SK-N-SH (cell line): ENCODE results near the gene KIR3DL3. TPM values are rescaled to one million over a fixed set of nuclear protein-coding genes. Genes with fewer than 3 reads are reported as not detected.
"Not testable (repeated sequence)": the region's sequence is repeated elsewhere in the genome, so short reads cannot be mapped to it uniquely, and the experiment has no call there.

Experiments
- CTCF ChIA-PET: fragments of 300-600, 350-600 bp; formaldehyde crosslinking; extraction: SDS; loops from one replicate; lab custom pipeline; 2021; lab: Yijun Ruan, JAX
- POLR2A ChIA-PET: fragments of 350-600 bp; sonication (Branson Sonifier 250); formaldehyde crosslinking; extraction: SDS; loops from one replicate; lab custom pipeline; 2020; ENCODE audit warnings: antibody characterized with exemption, inconsistent platforms; lab: Yijun Ruan, JAX
- DNase-seq: peaks from one replicate; pipeline ENCODE4 v3.0.0; 2012
- H2AFZ ChIP-seq: fragments of 200-600 bp; sonication (generic); 2 replicates; pipeline ENCODE4 v1.8.1; 2016; ENCODE audit warnings: antibody characterized with exemption, mild to moderate bottlenecking, low read depth
- H3F3A ChIP-seq: fragments of 200-600 bp; sonication (generic); replicated peaks from 2 replicates; pipeline ENCODE3; 2016; ENCODE audit warnings: antibody characterized with exemption, mild to moderate bottlenecking; ENCODE audit not compliant: insufficient read depth
- H3K27ac ChIP-seq, 2 experiments: fragments of 200-500 bp in 1 of 2; fragments of 200-600 bp in 1 of 2; sonication (Bioruptor generic) in 1 of 2; sonication (generic), shearing (Covaris generic) in 1 of 2; 2 replicates each; pipeline versions ENCODE4 v1.5.1 to v1.6.1; 2014 to 2016; ENCODE audit warnings: low read depth in 2 of 2, inconsistent platforms in 1 of 2, low read length in 1 of 2, mild to moderate bottlenecking in 1 of 2, mixed read lengths in 1 of 2
- H3K27me3 ChIP-seq: fragments of 200-600 bp; sonication (generic), shearing (Covaris generic); 2 replicates; pipeline ENCODE4 v1.6.1; 2016; ENCODE audit warnings: mixed run types; ENCODE audit not compliant: insufficient read depth
- H3K36me3 ChIP-seq, 2 experiments: fragments of 200-500 bp in 1 of 2; fragments of 200-600 bp in 1 of 2; sonication (Bioruptor generic) in 1 of 2; sonication (generic) in 1 of 2; replicated peaks in 1 of 2; 2 replicates each; pipeline versions ENCODE3 to v1.5.1; 2014 to 2016; ENCODE audit warnings: low read length in 1 of 2, mild to moderate bottlenecking in 1 of 2; ENCODE audit not compliant: insufficient read depth in 2 of 2, control insufficient read depth in 1 of 2
- H3K4me1 ChIP-seq, 2 experiments: fragments of 200-500 bp in 1 of 2; fragments of 200-600 bp in 1 of 2; sonication (Bioruptor generic) in 1 of 2; sonication (generic), shearing (Covaris generic) in 1 of 2; 2 replicates each; pipeline versions ENCODE4 v1.5.1 to v1.6.1; 2014 to 2016; ENCODE audit warnings: low read depth in 1 of 2, low read length in 1 of 2, mixed run types in 1 of 2; ENCODE audit not compliant: insufficient read depth in 2 of 2, control insufficient read depth in 1 of 2
- H3K4me2 ChIP-seq: fragments of 200-600 bp; sonication (generic), shearing (Covaris generic); 2 replicates; pipeline ENCODE4 v1.6.1; 2017; ENCODE audit warnings: mixed run types
- H3K4me3 ChIP-seq, 2 experiments: fragments of 200-500 bp in 1 of 2; fragments of 200-600 bp in 1 of 2; sonication (Bioruptor generic) in 1 of 2; sonication (generic), shearing (Covaris generic) in 1 of 2; 2 replicates each; pipeline versions ENCODE4 v1.5.1 to v1.8.1; 2014 to 2016; ENCODE audit warnings: low read depth in 2 of 2, inconsistent platforms in 1 of 2, low read length in 1 of 2, mild to moderate bottlenecking in 1 of 2, mixed read lengths in 1 of 2, moderate library complexity in 1 of 2
- H3K79me2 ChIP-seq: fragments of 200-600 bp; sonication (generic); 2 replicates; pipeline ENCODE4 v1.8.1; 2017; ENCODE audit warnings: mild to moderate bottlenecking; ENCODE audit not compliant: insufficient read depth
- H3K9ac ChIP-seq: fragments of 200-600 bp; sonication (generic); 2 replicates; pipeline ENCODE4 v1.6.1; 2017; ENCODE audit warnings: mixed run types
- H3K9me2 ChIP-seq: fragments of 200-600 bp; sonication (generic); 2 replicates; pipeline ENCODE4 v1.6.1; 2017; ENCODE audit warnings: mixed run types
- H3K9me3 ChIP-seq: fragments of 200-600 bp; sonication (generic); 2 replicates; pipeline ENCODE4 v1.6.1; 2017; ENCODE audit warnings: mixed run types, mild to moderate bottlenecking, moderate library complexity
- H4K20me1 ChIP-seq: fragments of 200-600 bp; sonication (generic); 2 replicates; pipeline ENCODE4 v1.6.1; 2017; ENCODE audit warnings: mild to moderate bottlenecking, mixed run types; ENCODE audit not compliant: insufficient read depth
- whole genome bisulfite sequencing: methylation state at CpG from one replicate; pipeline ENCODE4 v1.1.6; 2017; ENCODE audit warnings: low lambda C conversion rate; 5-methylcytosine and 5-hydroxymethylcytosine counted together
- polyA plus RNA-seq, 3 experiments: library from polyadenylated mRNA; depleted of rRNA; stranded (reverse); fragments of >200 nt; gene quantifications; 2 replicates each; pipeline ENCODE4 v1.2.3, GENCODE V29; 2012
- small RNA-seq, 7 experiments: library from RNA; depleted of rRNA; stranded (forward); fragments of <200 nt; gene quantifications; one replicate each; pipeline ENCODE3, GENCODE V24; 2012

KIR3DL3 gene
- polyA plus RNA-seq, 1 of the 3 experiments (the other 2 are of a cell fraction) = not detected

- H3K27ac ChIP-seq, H3K79me2 ChIP-seq, H3K9me2 ChIP-seq, H3K27me3 ChIP-seq, H4K20me1 ChIP-seq, DNase-seq, CTCF ChIA-PET, H3K4me1 ChIP-seq, H3K9me3 ChIP-seq, H3F3A ChIP-seq, H3K36me3 ChIP-seq, POLR2A ChIA-PET, H3K9ac ChIP-seq, H3K4me2 ChIP-seq, H3K4me3 ChIP-seq, H2AFZ ChIP-seq: not testable (repeated sequence)
- WGBS = 6% methylated on average over 4 of the region's 4 CpGs
Measured at GRCh38 chr19:54777851-54778250, 53.6 kb downstream of the KIR3DL3 start.

DNA sequence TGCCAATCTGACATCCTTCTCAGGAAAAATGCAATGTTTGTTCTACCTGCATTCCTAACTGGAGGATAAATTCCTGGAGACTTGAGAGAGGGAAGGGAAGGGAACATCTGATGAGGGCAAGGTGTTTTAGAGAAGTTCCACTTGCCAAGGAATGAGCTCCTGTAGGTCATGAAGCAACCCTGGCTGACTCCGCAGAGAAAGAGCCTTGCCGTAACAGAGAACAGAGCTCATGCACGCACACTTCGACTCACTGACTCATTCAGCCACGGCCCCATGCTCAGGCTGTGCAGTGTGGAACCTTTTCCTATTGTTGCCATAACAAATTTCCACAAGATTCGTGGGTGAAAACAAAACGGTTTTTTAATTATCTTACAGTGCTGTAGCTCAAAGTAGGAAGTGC, 54.7 kb downstream of the KIR3DL3 start:
- H3K9me2 ChIP-seq, H3K27ac ChIP-seq, H3K4me2 ChIP-seq, CTCF ChIA-PET, POLR2A ChIA-PET, H3K27me3 ChIP-seq, H3F3A ChIP-seq, DNase-seq, H2AFZ ChIP-seq, H3K9me3 ChIP-seq, H3K4me1 ChIP-seq, H4K20me1 ChIP-seq, H3K4me3 ChIP-seq, H3K79me2 ChIP-seq, H3K9ac ChIP-seq, H3K36me3 ChIP-seq: not testable (repeated sequence)
- WGBS = 27% methylated on average over 7 of the region's 7 CpGs

DNA sequence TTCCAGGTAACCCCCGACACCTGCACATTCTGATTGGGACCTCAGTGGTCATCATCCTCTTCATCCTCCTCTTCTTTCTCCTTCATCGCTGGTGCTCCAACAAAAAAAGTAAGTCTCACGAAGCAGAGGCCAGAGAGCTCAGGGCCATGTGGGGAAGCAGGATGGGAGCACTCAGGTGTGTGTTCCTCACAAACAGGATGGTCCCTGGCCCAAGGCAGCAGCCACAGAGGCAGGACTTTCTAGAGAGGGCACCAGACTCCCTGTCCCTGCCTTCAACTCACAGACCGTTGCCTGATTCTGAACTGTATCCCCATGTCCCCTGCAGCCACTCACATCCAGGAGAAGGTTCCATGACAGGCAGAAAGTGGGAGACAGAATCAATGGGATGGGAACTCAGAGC, 58.7 kb downstream of the KIR3DL3 start:
- H3K79me2 ChIP-seq, H3K4me3 ChIP-seq, DNase-seq, H3K27ac ChIP-seq, H4K20me1 ChIP-seq, H3K9me2 ChIP-seq, H3K36me3 ChIP-seq, CTCF ChIA-PET, H3F3A ChIP-seq, POLR2A ChIA-PET, H3K4me1 ChIP-seq, H3K9ac ChIP-seq, H3K9me3 ChIP-seq, H2AFZ ChIP-seq, H3K4me2 ChIP-seq: not testable (repeated sequence)
- WGBS = 4% methylated on average over 4 of the region's 4 CpGs
- H3K27me3 ChIP-seq = peaks cover 14% of the 10 kb centered on the region; the same call in 1 of the 2 replicates

Small RNA genes within 50 kb of the gene (small RNA-seq; reads per million reads assigned to genes)
- 0 reads per million in 7 experiments for gene AC245128.2
- 0 reads per million in 7 experiments for gene KIR3DP1

Other genes with a start within 250 kb of the KIR3DL3 start
- not detected in 2 replicates for gene LAIR2, start 221.6 kb upstream of the KIR3DL3 start, polyA plus RNA-seq (2012; rRNA removed)
- not detected in 2 replicates for gene LILRA2, start 150.7 kb upstream of the KIR3DL3 start, polyA plus RNA-seq (2012; rRNA removed)
- not detected in 2 replicates for gene LILRA1, start 130.8 kb upstream of the KIR3DL3 start, polyA plus RNA-seq (2012; rRNA removed)
- not detected in 2 replicates for gene LILRB1, start 94.0 kb upstream of the KIR3DL3 start, polyA plus RNA-seq (2012; rRNA removed)
- gene LILRB4, start 61.5 kb upstream of the KIR3DL3 start, polyA plus RNA-seq (2012; rRNA removed) = not detected in 2 replicates
- gene KIR2DL3, start 14.1 kb downstream of the KIR3DL3 start, polyA plus RNA-seq (2012; rRNA removed) = not detected in 2 replicates
- not detected in 2 replicates for gene KIR2DL1, start 45.4 kb downstream of the KIR3DL3 start, polyA plus RNA-seq (2012; rRNA removed)
- not detected in 2 replicates for gene KIR2DL4, start 79.2 kb downstream of the KIR3DL3 start, polyA plus RNA-seq (2012; rRNA removed)
- gene KIR3DL1, start 92.0 kb downstream of the KIR3DL3 start, polyA plus RNA-seq (2012; rRNA removed) = not detected in 2 replicates
- gene KIR2DS4, start 108.2 kb downstream of the KIR3DL3 start, polyA plus RNA-seq (2012; rRNA removed) = not detected in 2 replicates
- not detected in 2 replicates for gene KIR3DL2, start 126.0 kb downstream of the KIR3DL3 start, polyA plus RNA-seq (2012; rRNA removed)
- not detected in 2 replicates for gene FCAR, start 149.8 kb downstream of the KIR3DL3 start, polyA plus RNA-seq (2012; rRNA removed)
- not detected in 2 replicates for gene NCR1, start 181.7 kb downstream of the KIR3DL3 start, polyA plus RNA-seq (2012; rRNA removed)
- not detected in 2 replicates for gene NLRP7, start 223.1 kb downstream of the KIR3DL3 start, polyA plus RNA-seq (2012; rRNA removed)
- 0.08 and 0.15 TPM in 2 replicates for gene NLRP2, start 241.9 kb downstream of the KIR3DL3 start, polyA plus RNA-seq (2012; rRNA removed)